HCT116 (cell line): ENCODE data around the gene NDUFS5. TPM values are rescaled to one million over a fixed set of nuclear protein-coding genes. Genes with fewer than 3 reads are reported as not detected.

Source experiments
- ATAC-seq: fragments of 200-7000 bp; cut with Tn5 transposase; 2 replicates; pipeline ENCODE4 v1.9.1; 2020; ENCODE audit warnings: mild to moderate bottlenecking, moderate library complexity
- BruUV-seq: library from RNA; stranded (reverse); fragments of 400-500 nt; replicated peaks from 2 replicates; lab custom pipeline; 2021; lab: Mats Ljungman, UMichigan
- CTCF ChIA-PET: fragments of 300-600 bp; sonication (Branson Sonifier 250); formaldehyde crosslinking; loops from one replicate; lab custom pipeline; 2021; ENCODE audit warnings: antibody characterized with exemption; lab: Charles Lee
- POLR2A ChIA-PET: fragments of 300-600, 350-600 bp; sonication (Branson Sonifier 250); formaldehyde crosslinking; loops from one replicate; lab custom pipeline; 2021; ENCODE audit warnings: antibody characterized with exemption; lab: Charles Lee
- RAD21 ChIA-PET, 2 experiments: fragments of 300-600 bp; sonication (Branson Sonifier 250); formaldehyde crosslinking; loops; one replicate each; lab custom pipeline; 2023; ENCODE audit warnings: low total read pairs in 2 of 2; ENCODE audit not compliant: uncharacterized antibody in 2 of 2, unreplicated experiment in 2 of 2, low non-redundant PET in 1 of 2; lab: Charles Lee
- DNase-seq: peaks from one replicate; pipeline ENCODE4 v3.0.0-alpha.2; 2010; ENCODE audit warnings: low read depth, low spot score
- H2AFZ ChIP-seq: fragments of 200-600 bp; shearing (Covaris generic), sonication (generic); 2 replicates; pipeline ENCODE4 v1.6.1; 2017; ENCODE audit warnings: low read depth, mixed run types, mixed read lengths, antibody characterized with exemption, low read length; ENCODE audit not compliant: poor library complexity, severe bottlenecking
- H3K27ac ChIP-seq: 2 replicates; pipeline ENCODE4 v1.5.1; 2012; ENCODE audit warnings: low read depth, low read length
- H3K27me3 ChIP-seq: fragments of 200-600 bp; sonication (generic); 2 replicates; pipeline ENCODE4 v1.6.1; 2016; ENCODE audit warnings: mixed run types, low read length, mixed read lengths; ENCODE audit not compliant: insufficient read depth
- H3K36me3 ChIP-seq, 2 experiments: fragments of 200-500 bp in 1 of 2; fragments of 200-600 bp in 1 of 2; sonication (Bioruptor generic) in 1 of 2; sonication (generic) in 1 of 2; 2 replicates each; pipeline versions ENCODE4 v1.5.1 to v1.6.1; 2014 to 2016; ENCODE audit warnings: low read length in 2 of 2, inconsistent platforms in 1 of 2, mixed read lengths in 1 of 2, mixed run types in 1 of 2; ENCODE audit not compliant: insufficient read depth in 2 of 2, control insufficient read depth in 1 of 2
- H3K4me1 ChIP-seq, 2 experiments: fragments of 200-600 bp in 1 of 2; sonication (generic) in 1 of 2; 2 replicates each; pipeline versions ENCODE4 v1.5.1 to v1.6.1; 2012 to 2017; ENCODE audit warnings: low read length in 2 of 2, inconsistent platforms in 1 of 2, mild to moderate bottlenecking in 1 of 2, mixed read lengths in 1 of 2, mixed run types in 1 of 2, moderate library complexity in 1 of 2; ENCODE audit not compliant: insufficient read depth in 2 of 2, control insufficient read depth in 1 of 2
- H3K4me2 ChIP-seq: fragments of 200-600 bp; sonication (generic); 2 replicates; pipeline ENCODE4 v1.6.1; 2017; ENCODE audit warnings: mixed run types, low read length, mixed read lengths
- H3K4me3 ChIP-seq, 2 experiments: fragments of 200-600 bp in 1 of 2; sonication (generic) in 1 of 2; replicated peaks in 1 of 2; 2 replicates each; pipeline ENCODE4 v1.5.1; 2011 to 2016; ENCODE audit warnings: low read length in 2 of 2, control low read depth in 1 of 2, low read depth in 1 of 2, mild to moderate bottlenecking in 1 of 2, mixed read lengths in 1 of 2, mixed run types in 1 of 2
- H3K79me2 ChIP-seq: fragments of 200-600 bp; sonication (generic); 2 replicates; pipeline ENCODE4 v1.6.1; 2017; ENCODE audit warnings: mild to moderate bottlenecking, mixed run types, low read length, moderate library complexity, mixed read lengths; ENCODE audit not compliant: insufficient read depth
- H3K9ac ChIP-seq: fragments of 200-600 bp; sonication (generic); 2 replicates; pipeline ENCODE4 v1.6.1; 2016; ENCODE audit warnings: low read length, mixed read lengths
- H3K9me2 ChIP-seq: fragments of 200-600 bp; sonication (generic), shearing (Covaris generic); 2 replicates; pipeline ENCODE4 v1.6.1; 2017; ENCODE audit warnings: mixed run types, mild to moderate bottlenecking, moderate library complexity; ENCODE audit not compliant: insufficient read depth
- H3K9me3 ChIP-seq, 2 experiments: fragments of 200-500 bp in 1 of 2; fragments of 200-600 bp in 1 of 2; sonication (Bioruptor generic) in 1 of 2; sonication (generic) in 1 of 2; 2 replicates each; pipeline ENCODE4 v1.6.1; 2014 to 2017; ENCODE audit warnings: low read length in 2 of 2, mixed read lengths in 2 of 2, inconsistent platforms in 1 of 2, low read depth in 1 of 2, mild to moderate bottlenecking in 1 of 2, mixed run types in 1 of 2, moderate library complexity in 1 of 2; ENCODE audit not compliant: control insufficient read depth in 1 of 2, insufficient read depth in 1 of 2
- H4K20me1 ChIP-seq: fragments of 200-600 bp; sonication (generic), shearing (Covaris generic); 2 replicates; pipeline ENCODE4 v1.6.1; 2017; ENCODE audit warnings: mixed run types, mild to moderate bottlenecking, moderate library complexity; ENCODE audit not compliant: insufficient read depth
- CBX3 ChIP-seq: IDR thresholded peaks from 2 replicates; pipeline ENCODE4 v1.6.1; 2012; ENCODE audit warnings: low read depth
- CEBPB ChIP-seq: IDR thresholded peaks from 2 replicates; pipeline ENCODE4 v1.6.1; 2012; ENCODE audit warnings: low read depth
- CTCF ChIP-seq, 3 experiments: fragments of 200-600 bp in 1 of 3; sonication (generic) in 1 of 3; IDR thresholded peaks in 2 of 3; conservative IDR thresholded peaks in 1 of 3; 2 replicates each; pipeline ENCODE4 v1.5.1; 2012 to 2017; ENCODE audit warnings: low read depth in 2 of 3, low read length in 2 of 3, antibody characterized with exemption in 1 of 3, borderline replicate concordance in 1 of 3, control low read depth in 1 of 3, mild to moderate bottlenecking in 1 of 3, mixed read lengths in 1 of 3, mixed run types in 1 of 3, moderate library complexity in 1 of 3; ENCODE audit not compliant: insufficient read depth in 1 of 3
- EGR1 ChIP-seq: IDR thresholded peaks from 2 replicates; pipeline ENCODE4 v1.6.1; 2012; ENCODE audit warnings: low read depth
- EZH2 ChIP-seq: fragments of 200-600 bp; sonication (generic); IDR thresholded peaks from 2 replicates; pipeline ENCODE4 v1.6.1; 2017; ENCODE audit warnings: antibody characterized with exemption, mixed run types
- JUND ChIP-seq: IDR thresholded peaks from 2 replicates; pipeline ENCODE4 v1.6.1; 2012
- POLR2A ChIP-seq: IDR thresholded peaks from 2 replicates; pipeline ENCODE4 v1.7.0; 2011; ENCODE audit warnings: borderline replicate concordance; ENCODE audit not compliant: insufficient read depth, insufficient read length; ENCODE audit errors: extremely low read depth
- POLR2AphosphoS5 ChIP-seq: IDR thresholded peaks from 2 replicates; pipeline ENCODE4 v1.6.1; 2011; ENCODE audit warnings: mild to moderate bottlenecking, low read depth, low read length, moderate library complexity
- RAD21 ChIP-seq: IDR thresholded peaks from 2 replicates; pipeline ENCODE4 v1.6.1; 2012; ENCODE audit warnings: low read depth, mild to moderate bottlenecking
- SIN3A ChIP-seq: IDR thresholded peaks from 2 replicates; pipeline ENCODE4 v1.6.1; 2012; ENCODE audit warnings: low read depth
- SP1 ChIP-seq: IDR thresholded peaks from 2 replicates; pipeline ENCODE4 v1.6.1; 2012; ENCODE audit warnings: low read depth
- TCF7L2 ChIP-seq: IDR thresholded peaks from 2 replicates; pipeline ENCODE4 v1.7.0; 2011; ENCODE audit warnings: borderline replicate concordance, inconsistent platforms; ENCODE audit not compliant: insufficient read depth, insufficient read length; ENCODE audit errors: extremely low read depth
- YY1 ChIP-seq: IDR thresholded peaks from 2 replicates; pipeline ENCODE4 v1.6.1; 2011; ENCODE audit warnings: low read length, low read depth, moderate library complexity, mild to moderate bottlenecking; ENCODE audit not compliant: insufficient replicate concordance; ENCODE audit errors: extremely low read depth
- ZFX ChIP-seq: fragments of 450-650 bp; IDR thresholded peaks from 2 replicates; pipeline ENCODE4 v1.6.1; 2017
- intact Hi-C: fragments of 100-400 bp; cut with micrococcal nuclease; formaldehyde crosslinking; loops from 2 replicates; pipeline ENCODE4 v1.10.0; 2022
- total RNA-seq: library from RNA; stranded (reverse); gene quantifications from one replicate; pipeline ENCODE4 v1.2.1, GENCODE V29; 2021; ENCODE audit not compliant: unreplicated experiment
- TF ChIP-seq, protein P1 (sequence below): IDR thresholded peaks from 2 replicates; pipeline ENCODE4 v1.6.1; 2012

NDUFS5 gene
- total RNA-seq, 1 experiment from 2014 or later, result 263 TPM

- intact Hi-C loops, result no loop called here
- no peak for DNase-seq
- Histone ChIP-seq H4K20me1 (peaks cover 23% of the 10 kb centered on the region; the same call in 1 of the 2 replicates), H3K79me2 (peaks cover 100% of the 10 kb centered on the region), H3K9ac (no peak overlapping the region), H3K36me3 (peaks cover 35 to 47% of the 10 kb centered on the region in 2 experiments), H3K4me2 (no peak overlapping the region), H3K27me3 (no peaks in the 10 kb centered on the region), H3K9me3 (no peaks in the 10 kb centered on the region), H3K27ac (no peak overlapping the region), H2AFZ (no peak overlapping the region), H3K9me2 (no peaks in the 10 kb centered on the region), H3K4me1 (peaks cover 7 to 8% of the 10 kb centered on the region in 2 experiments), H3K4me3 (no peak overlapping the region)
- no peak for TF ChIP-seq SIN3A
- TF ChIP-seq, protein P1, sequence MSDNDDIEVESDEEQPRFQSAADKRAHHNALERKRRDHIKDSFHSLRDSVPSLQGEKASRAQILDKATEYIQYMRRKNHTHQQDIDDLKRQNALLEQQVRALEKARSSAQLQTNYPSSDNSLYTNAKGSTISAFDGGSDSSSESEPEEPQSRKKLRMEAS, result no peak
- no peak for TF ChIP-seq CEBPB
- TF ChIP-seq ZFX, result no peak
- TF ChIP-seq POLR2AphosphoS5, result no peak
- TF ChIP-seq EZH2, result no peak
- TF ChIP-seq CTCF (IDR thresholded peaks at IDR 0.05 in 2 of 3, conservative IDR thresholded peaks at IDR 0.05 in 1 of 3; ENCODE audit: borderline replicate concordance in 1 of 3, insufficient read depth in 1 of 3, low read depth in 2 of 3, low read length in 2 of 3), result no peak
- TF ChIP-seq EGR1, result no peak
- no peak for TF ChIP-seq CBX3
- no peak for TF ChIP-seq SP1
- no peak for TF ChIP-seq POLR2A
- TF ChIP-seq JUND, result no peak
- no peak for TF ChIP-seq YY1
- no peak for TF ChIP-seq RAD21
- no peak for TF ChIP-seq TCF7L2
- ChIA-PET CTCF (no interaction called here), RAD21 (no interaction called here), POLR2A (interaction anchor here (1.2 kb wide), 1 partner anchor 125 kb away, joined by 3 read pairs; no protein-coding TSS in a partner anchor)
- BruUV-seq, result no TSS peak
- no peak for ATAC-seq
Observed at GRCh38 chr1:38997034-38997900, 28.9 kb upstream of the NDUFS5 start.
